Uterus (tissue), 4 donors: ENCODE results near the gene EPHX1. TPM values are rescaled to one million over a fixed set of nuclear protein-coding genes. Genes with fewer than 3 reads are reported as not detected.
"Not testable (repeated sequence)": the region's sequence is repeated elsewhere in the genome, so short reads cannot be mapped to it uniquely, and the experiment has no call there.

Experiments used
- DNase-seq, 2 donors: peaks; one replicate each; pipeline ENCODE4 v3.0.0-alpha.2; 2019 to 2020
- H3K27ac ChIP-seq, 2 donors: fragments of 200-600 bp; sonication (generic); 1 replicate in 1 of 2; 2 replicates in 1 of 2; pipeline ENCODE4 v1.5.1; 2016 to 2018
- H3K27me3 ChIP-seq, 2 donors: fragments of 200-600 bp; sonication (generic); one replicate each; pipeline ENCODE4 v1.5.1; 2018 to 2019; ENCODE audit warnings: control low read depth in 1 of 2
- H3K36me3 ChIP-seq, 2 donors: fragments of 200-600 bp; sonication (generic); one replicate each; pipeline ENCODE4 v1.5.1; 2019; ENCODE audit warnings: control low read depth in 1 of 2
- H3K4me1 ChIP-seq, 2 donors: fragments of 200-600 bp; sonication (generic); one replicate each; pipeline ENCODE4 v1.5.1; 2018 to 2019; ENCODE audit warnings: control low read depth in 1 of 2
- H3K4me3 ChIP-seq, 2 donors: fragments of 200-600 bp; sonication (generic); 1 replicate in 1 of 2; 2 replicates in 1 of 2; pipeline ENCODE4 v1.5.1; 2018 to 2019; ENCODE audit warnings: mild to moderate bottlenecking in 1 of 2
- H3K9me3 ChIP-seq, 2 donors: fragments of 200-600 bp; sonication (generic); one replicate each; pipeline ENCODE4 v1.5.1; 2019; ENCODE audit warnings: control low read depth in 1 of 2
- CTCF ChIP-seq, 4 experiments: fragments of 200-600 bp in 2 of 4; fragments of 450-650 bp in 2 of 4; sonication (generic) in 2 of 4; IDR thresholded peaks; one replicate each; pipeline ENCODE4 v1.5.1; 2016 to 2019; ENCODE audit warnings: antibody characterized with exemption in 4 of 4, mild to moderate bottlenecking in 2 of 4, moderate library complexity in 1 of 4
- POLR2A ChIP-seq, 2 donors: fragments of 450-650 bp; IDR thresholded peaks; one replicate each; pipeline ENCODE4 v1.6.1; 2016; ENCODE audit warnings: antibody characterized with exemption in 2 of 2, mild to moderate bottlenecking in 1 of 2, moderate library complexity in 1 of 2
- intact Hi-C: fragments of 100-400 bp; cut with DNase I; formaldehyde crosslinking; loops from one replicate; pipeline ENCODE4 v1.15.1; 2023; ENCODE audit warnings: low total_unique reads
- total RNA-seq, 4 donors: library from RNA; depleted of rRNA in 3 of 4; stranded (reverse); fragments of >200 nt in 3 of 4; gene quantifications; one replicate each; pipeline versions ENCODE4 v1.1.0 to v1.2.4, GENCODE V29; 2014 to 2023
- donor health status: DM: yes; HTN: yes; CAD: no.

Gene EPHX1
- 100 to 1,000 TPM in 1 of 4 donors, 10 to 100 TPM in 3; 51.2 to 156 (median 55.3) TPM for total RNA-seq

GRCh38 chr1:225809842-225810578, at the start of gene EPHX1:
Gene EPHX1, plus strand, starts transcription at chr1:225810124. Its CDS starts 18,606 bp downstream, at chr1:225828730.
- peak within 1 kb of the TSS; percentile 94 to 99 for H3K27ac ChIP-seq
- peaks cover 23 to 28% of the 10 kb centered on the region in 2 donors for H3K4me1 ChIP-seq
- H3K27me3 ChIP-seq: no peaks in the 10 kb centered on the region
- no peaks in the 10 kb centered on the region for H3K9me3 ChIP-seq
- intact Hi-C loops: loop anchor here (5.0 kb wide), 1 partner anchor 37 kb away; no protein-coding TSS in a partner anchor
- H3K4me3 ChIP-seq: peak within 1 kb of the TSS; percentile 75 to 76
- TF ChIP-seq POLR2A (IDR thresholded peaks at IDR 0.05) (peak; percentile 93 to 95), CTCF (IDR thresholded peaks at IDR 0.05) (peak in 3 of 4 experiments; percentile 7 to 59 (median 52))
- H3K36me3 ChIP-seq: no peaks in the 10 kb centered on the region
- DNase-seq: peak; percentile 89 to 92

DNA sequence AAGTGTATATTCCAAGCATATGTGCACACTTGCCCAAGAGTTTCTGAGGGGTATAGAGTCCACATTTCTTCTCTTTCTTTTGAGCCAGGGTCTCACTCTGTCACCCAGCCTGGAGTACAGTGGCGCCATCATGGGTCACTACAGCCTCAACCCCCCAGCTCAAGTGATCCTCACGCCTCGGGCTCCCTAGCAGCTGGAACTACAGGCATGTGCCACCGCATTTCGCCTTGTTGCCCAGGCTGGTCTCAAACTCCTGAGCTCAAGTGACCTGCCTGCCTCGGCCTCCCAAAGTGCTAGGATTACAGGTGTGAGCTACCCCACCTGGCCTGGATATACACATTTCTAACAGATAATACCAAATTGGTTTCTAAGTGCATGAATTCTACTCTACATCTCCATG, 49.4 kb upstream of the EPHX1 start:
- Histone ChIP-seq H3K27ac (no peak overlapping the region), H3K4me3 (no peak overlapping the region), H3K36me3 (no peaks in the 10 kb centered on the region), H3K27me3 (no peaks in the 10 kb centered on the region), H3K4me1 (peaks cover 6 to 22% of the 10 kb centered on the region in 2 donors), H3K9me3 (no peaks in the 10 kb centered on the region)
- DNase-seq: no peak
- no peak for TF ChIP-seq CTCF (IDR thresholded peaks at IDR 0.05)
- intact Hi-C loops: no loop called here

- H3K27ac ChIP-seq: peak overlapping the region in 1 of 2 donors; percentile 68
- intact Hi-C loops, H3K4me3 ChIP-seq, DNase-seq, H3K9me3 ChIP-seq, H3K36me3 ChIP-seq, H3K27me3 ChIP-seq: not testable (repeated sequence)
- peaks cover 6 to 22% of the 10 kb centered on the region in 2 donors for H3K4me1 ChIP-seq
These were observed 48.5 kb upstream of the EPHX1 start for GRCh38 chr1:225761395-225761794.

GRCh38 chr1:225762002-225762441, 47.9 kb upstream of the EPHX1 start:
- H3K27ac ChIP-seq: peak overlapping the region; percentile 61 to 68

GRCh38 chr1:225762444-225762843, 47.5 kb upstream of the EPHX1 start:
- peak in 1 of 2 donors; percentile 38 for DNase-seq
- H3K36me3 ChIP-seq: no peaks in the 10 kb centered on the region
- TF ChIP-seq CTCF (IDR thresholded peaks at IDR 0.05): no peak
- peak overlapping the region; percentile 61 to 68 for H3K27ac ChIP-seq
- peaks cover 6 to 22% of the 10 kb centered on the region in 2 donors for H3K4me1 ChIP-seq
- no peaks in the 10 kb centered on the region for H3K27me3 ChIP-seq
- intact Hi-C loops: no loop called here
- H3K4me3 ChIP-seq: no peak overlapping the region
- no peaks in the 10 kb centered on the region for H3K9me3 ChIP-seq

More at GRCh38 chr1:225762002-225762441, 47.9 kb upstream of the EPHX1 start:
- TF ChIP-seq POLR2A (IDR thresholded peaks at IDR 0.05): no peak
- TF ChIP-seq CTCF (IDR thresholded peaks at IDR 0.05): no peak
- intact Hi-C loops: no loop called here
- H3K36me3 ChIP-seq: no peaks in the 10 kb centered on the region
- peaks cover 6 to 22% of the 10 kb centered on the region in 2 donors for H3K4me1 ChIP-seq
- H3K27me3 ChIP-seq: no peaks in the 10 kb centered on the region
- no peaks in the 10 kb centered on the region for H3K9me3 ChIP-seq
- no peak overlapping the region for H3K4me3 ChIP-seq
- no peak for DNase-seq
